ENCODE measurements around the gene IER3.
"Not testable (repeated sequence)": the region's sequence is repeated elsewhere in the genome, so short reads cannot be mapped to it uniquely, and the experiment has no call there.

Gene IER3

DNA sequence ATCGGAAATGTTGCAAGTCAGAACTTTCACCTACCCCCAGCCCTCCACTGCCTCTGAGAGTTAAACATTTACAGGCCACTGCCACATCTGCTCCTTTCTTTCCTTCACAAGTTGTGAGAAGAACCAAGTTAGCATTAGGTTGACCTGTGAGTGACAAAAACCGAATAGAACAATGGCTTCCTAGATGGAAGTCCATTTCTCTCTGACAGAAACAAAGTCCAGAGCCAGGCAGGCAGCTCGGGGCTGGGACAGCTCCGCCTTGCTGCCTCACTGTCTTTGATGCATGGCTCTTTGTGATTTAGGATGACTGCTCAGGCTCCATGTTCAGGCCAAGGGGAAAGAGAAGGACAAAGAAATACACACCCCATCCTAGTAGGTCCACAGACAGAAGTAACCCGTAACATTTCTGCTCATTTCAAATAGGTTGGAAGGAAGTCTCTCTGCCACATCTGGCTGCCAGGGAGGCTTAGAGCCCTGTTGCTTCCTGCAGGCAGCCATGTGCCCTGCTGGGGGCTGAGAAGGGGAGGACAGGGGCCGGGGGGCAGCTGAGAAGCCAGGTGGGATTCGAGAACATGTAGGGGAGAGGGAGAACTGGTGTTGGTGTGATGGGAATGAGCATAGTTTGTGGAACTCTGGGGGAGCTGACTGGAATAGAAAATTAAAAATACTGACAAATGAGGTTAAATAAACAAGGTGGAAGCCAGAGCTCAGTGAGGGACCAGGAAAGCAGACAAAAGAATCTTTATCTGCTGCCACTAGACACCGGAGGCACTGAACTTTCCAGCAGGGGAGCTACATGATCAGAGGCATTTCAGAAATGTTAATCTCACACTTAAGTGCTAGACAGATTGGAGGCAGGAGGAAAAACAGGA, 19.5 kb upstream of the IER3 start:
- H3K4me3 ChIP-seq (replicated peaks in 1 of 2; ENCODE audit: low read depth in 2 of 2, low read length in 2 of 2): no peak overlapping the region
- no peak for TF ChIP-seq CTCF (IDR thresholded peaks at IDR 0.05; ENCODE audit: low read depth, low read length)
- peak; percentile 49 to 68 for DNase-seq (ENCODE audit: low read depth in 2 of 2)

DNA sequence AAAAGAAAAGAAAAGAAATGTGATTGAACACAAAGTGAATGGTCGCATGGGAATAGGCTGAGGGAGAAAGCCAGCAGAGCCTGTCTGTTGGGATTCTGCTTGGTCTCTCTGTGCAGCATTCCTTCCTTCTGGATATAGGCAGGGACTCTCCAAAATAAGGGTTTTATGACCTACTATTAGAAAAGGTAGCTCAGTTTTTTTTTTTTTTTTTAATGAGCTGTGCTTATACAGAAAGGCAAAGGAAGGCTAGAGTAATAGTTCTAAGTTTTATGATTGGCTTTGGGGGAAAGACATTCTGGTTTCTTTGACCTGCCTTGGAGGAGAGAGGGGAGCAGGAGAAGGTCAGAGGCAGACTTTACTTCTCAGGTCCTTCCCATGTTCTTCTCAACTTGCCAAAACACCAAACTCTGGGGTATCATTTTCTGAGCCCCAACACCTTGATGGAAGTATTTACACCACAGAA, 18.8 kb upstream of the IER3 start:
- DNase-seq (ENCODE audit: low read depth in 2 of 2): no peak
- TF ChIP-seq CTCF (IDR thresholded peaks at IDR 0.05; ENCODE audit: low read depth, low read length): no peak
- H3K4me3 ChIP-seq (replicated peaks in 1 of 2; ENCODE audit: low read depth in 2 of 2, low read length in 2 of 2): no peak overlapping the region

- no peak for TF ChIP-seq CTCF (IDR thresholded peaks at IDR 0.05; ENCODE audit: low read depth, low read length)
- no peak overlapping the region for H3K4me3 ChIP-seq (replicated peaks in 1 of 2; ENCODE audit: low read depth in 2 of 2, low read length in 2 of 2)
- DNase-seq (ENCODE audit: low read depth in 2 of 2): no peak
Observed at GRCh38 chr6:30761791-30762429, 17.6 kb upstream of the IER3 start.

DNA sequence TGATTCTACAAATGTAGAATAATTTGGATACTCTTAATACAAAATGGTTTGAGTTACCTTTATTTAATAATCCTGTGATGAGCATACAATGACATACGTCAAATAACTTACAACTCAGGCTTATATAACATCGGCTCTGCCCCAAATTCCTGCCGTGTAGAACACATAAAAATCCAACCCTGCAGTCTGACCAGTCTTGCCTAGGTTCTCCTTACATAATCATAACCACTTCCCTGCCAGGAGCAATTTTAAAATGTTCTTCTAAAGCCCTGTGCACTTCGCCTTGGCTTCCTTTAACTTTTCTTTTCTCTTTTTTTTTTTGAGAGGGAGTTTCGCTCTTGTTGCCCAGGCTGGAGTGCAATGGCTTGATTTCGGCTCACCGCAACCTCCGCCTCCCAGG, 16.2 kb upstream of the IER3 start:
- TF ChIP-seq CTCF (IDR thresholded peaks at IDR 0.05; ENCODE audit: low read depth, low read length): no peak
- DNase-seq (ENCODE audit: low read depth in 2 of 2): no peak
- H3K4me3 ChIP-seq (replicated peaks in 1 of 2; ENCODE audit: low read depth in 2 of 2, low read length in 2 of 2): no peak overlapping the region

- H3K4me3 ChIP-seq (replicated peaks in 1 of 2; ENCODE audit: low read depth in 2 of 2, low read length in 2 of 2): no peak overlapping the region
- DNase-seq (ENCODE audit: low read depth in 2 of 2): peak; percentile 91 to 98
- no peak for TF ChIP-seq CTCF (IDR thresholded peaks at IDR 0.05; ENCODE audit: low read depth, low read length)
Observed at GRCh38 chr6:30759575-30760239, 15.4 kb upstream of the IER3 start.

- no peak overlapping the region for H3K4me3 ChIP-seq (replicated peaks in 1 of 2; ENCODE audit: low read depth in 2 of 2, low read length in 2 of 2)
- DNase-seq (ENCODE audit: low read depth in 2 of 2): no peak
- TF ChIP-seq CTCF (IDR thresholded peaks at IDR 0.05; ENCODE audit: low read depth, low read length): no peak
Observed at GRCh38 chr6:30757261-30757904, 13.0 kb upstream of the IER3 start.

DNA sequence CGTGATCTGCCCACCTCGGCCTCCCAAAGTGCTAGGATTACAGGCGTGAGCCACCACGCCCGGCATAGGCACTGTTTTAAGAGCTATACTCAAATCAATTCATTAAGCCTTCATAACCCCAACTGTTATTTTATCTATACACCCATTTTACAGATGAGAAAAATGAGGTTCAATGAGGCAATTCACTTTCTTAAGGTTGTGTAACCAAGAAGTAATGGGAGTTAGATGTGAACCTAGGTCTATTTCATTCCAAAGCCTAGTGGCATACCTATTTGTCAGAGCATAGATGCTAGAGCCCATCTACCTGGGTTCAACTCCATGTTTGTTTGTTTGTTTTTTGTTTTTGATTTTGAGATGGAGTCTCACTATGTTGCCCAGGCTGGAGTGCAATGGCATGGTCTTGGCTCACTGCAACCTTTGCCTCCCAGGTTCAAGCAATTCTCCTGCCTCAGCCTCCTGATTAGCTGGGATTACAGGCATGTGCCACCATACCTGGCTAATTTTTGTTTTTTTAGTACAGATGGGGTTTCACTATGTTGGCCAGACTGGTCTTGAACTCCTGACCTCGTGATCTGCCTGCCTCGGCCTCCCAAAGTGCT, 12.2 kb upstream of the IER3 start:
- not testable (repeated sequence) for DNase-seq (ENCODE audit: low read depth in 2 of 2); H3K4me3 ChIP-seq (replicated peaks in 1 of 2; ENCODE audit: low read depth in 2 of 2, low read length in 2 of 2)
